Measurements from ENCODE around the gene USP11.

Gene USP11

GRCh38 chrX:47204970-47205369 is 27.8 kb upstream of the USP11 start:
- no peak for DNase-seq

DNA sequence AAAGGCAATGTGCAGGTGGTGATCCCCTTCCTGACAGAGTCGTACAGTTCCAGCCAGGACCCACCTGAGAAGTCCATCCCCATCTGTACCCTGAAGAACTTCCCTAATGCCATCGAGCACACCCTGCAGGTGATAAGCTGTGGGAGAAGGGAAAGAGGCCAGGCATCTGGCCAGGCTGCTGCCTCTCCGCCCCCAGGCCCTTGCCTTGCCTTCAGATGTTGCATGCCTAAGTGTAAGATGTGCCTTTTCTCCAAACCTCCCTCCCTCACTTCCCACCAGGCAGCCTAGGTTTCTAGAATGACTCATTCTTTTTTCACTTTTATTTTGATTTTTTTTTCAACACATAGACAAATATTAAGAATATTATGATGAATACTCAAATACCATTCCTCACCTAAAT is 26.5 kb upstream of the USP11 start:
- no peak for DNase-seq

DNA sequence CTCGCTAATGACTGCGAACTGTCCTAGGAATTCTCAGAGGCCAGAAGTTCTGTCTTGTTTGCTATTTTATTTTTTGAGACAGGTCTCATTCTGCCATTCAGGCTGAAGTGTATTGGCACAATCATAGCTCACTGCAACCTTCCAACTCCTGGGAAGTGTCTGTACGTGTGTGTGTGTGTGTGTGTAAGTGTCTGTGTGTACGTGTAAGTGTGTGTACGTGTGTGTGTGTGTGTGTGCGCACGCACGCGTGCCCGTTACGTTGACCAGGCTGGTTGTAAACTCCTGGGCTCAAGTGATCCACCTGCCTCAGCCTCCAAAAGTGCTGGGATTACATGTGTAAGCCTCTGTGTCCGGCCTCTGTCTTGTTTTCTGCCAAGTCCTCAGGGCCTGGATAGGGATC is 24.7 kb upstream of the USP11 start:
- no peak for DNase-seq

GRCh38 chrX:47209508-47210238 is 23.1 kb upstream of the USP11 start:
- DNase-seq: no peak

DNA sequence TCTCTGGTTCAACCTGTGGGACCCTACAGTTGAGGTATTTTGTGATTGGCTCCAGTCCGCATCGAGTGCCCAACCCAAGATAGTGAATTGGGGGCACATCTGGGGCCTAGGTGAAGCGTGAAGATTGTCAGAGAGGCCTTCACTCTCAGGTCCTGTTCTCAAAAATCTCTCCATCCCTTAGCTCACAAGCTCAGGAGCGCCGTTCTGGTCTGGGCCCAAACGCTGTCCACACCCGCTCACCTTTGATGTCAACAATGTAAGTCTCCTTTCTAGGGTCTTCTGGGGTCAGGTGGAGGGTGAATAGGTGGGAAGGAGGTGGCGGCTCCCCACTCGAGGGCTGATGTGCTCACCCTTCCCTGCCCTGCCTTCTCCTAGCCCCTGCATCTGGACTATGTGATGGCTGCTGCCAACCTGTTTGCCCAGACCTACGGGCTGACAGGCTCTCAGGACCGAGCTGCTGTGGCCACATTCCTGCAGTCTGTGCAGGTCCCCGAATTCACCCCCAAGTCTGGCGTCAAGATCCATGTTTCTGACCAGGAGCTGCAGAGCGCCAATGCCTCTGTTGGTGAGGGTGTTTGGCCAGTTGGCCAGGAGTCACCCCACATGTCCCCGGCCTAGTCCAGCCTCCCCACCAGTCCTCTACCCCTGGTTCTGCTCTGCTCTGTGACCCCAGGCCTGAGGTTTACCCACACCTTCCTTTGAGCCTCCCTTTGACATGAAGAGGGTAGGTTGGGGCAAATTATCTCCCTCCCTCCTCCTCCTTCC is 22.0 kb upstream of the USP11 start:
- DNase-seq: no peak

DNA sequence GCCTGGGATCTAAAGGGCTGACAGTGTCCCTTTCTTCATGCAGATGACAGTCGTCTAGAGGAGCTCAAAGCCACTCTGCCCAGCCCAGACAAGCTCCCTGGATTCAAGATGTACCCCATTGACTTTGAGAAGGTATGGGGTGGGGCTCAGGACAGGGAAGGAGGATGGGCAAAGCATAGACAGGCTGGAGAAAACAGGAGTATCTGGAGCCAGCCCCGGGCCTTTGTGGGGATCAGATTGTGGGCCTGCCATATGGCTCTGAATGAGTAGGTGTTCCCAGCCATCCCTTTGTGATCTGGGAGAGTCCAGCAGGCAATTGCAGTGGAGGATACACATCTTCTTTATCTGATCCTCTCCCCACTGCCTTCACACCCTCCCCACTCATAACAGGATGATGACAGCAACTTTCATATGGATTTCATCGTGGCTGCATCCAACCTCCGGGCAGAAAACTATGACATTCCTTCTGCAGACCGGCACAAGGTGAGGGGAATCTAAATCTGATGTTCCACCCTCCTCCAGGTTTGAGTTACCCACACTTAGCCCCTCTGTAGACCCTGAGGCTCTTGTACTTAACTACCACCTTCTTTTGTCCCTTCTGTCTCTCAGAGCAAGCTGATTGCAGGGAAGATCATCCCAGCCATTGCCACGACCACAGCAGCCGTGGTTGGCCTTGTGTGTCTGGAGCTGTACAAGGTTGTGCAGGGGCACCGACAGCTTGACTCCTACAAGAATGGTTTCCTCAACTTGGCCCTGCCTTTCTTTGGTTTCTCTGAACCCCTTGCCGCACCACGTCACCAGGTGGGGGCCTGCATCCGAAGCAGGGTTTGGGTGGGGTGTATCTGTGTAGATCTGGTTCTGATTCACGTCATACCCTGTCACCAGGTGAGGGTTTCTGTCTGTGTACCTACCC is 20.2 kb upstream of the USP11 start:
- DNase-seq: no peak

DNA sequence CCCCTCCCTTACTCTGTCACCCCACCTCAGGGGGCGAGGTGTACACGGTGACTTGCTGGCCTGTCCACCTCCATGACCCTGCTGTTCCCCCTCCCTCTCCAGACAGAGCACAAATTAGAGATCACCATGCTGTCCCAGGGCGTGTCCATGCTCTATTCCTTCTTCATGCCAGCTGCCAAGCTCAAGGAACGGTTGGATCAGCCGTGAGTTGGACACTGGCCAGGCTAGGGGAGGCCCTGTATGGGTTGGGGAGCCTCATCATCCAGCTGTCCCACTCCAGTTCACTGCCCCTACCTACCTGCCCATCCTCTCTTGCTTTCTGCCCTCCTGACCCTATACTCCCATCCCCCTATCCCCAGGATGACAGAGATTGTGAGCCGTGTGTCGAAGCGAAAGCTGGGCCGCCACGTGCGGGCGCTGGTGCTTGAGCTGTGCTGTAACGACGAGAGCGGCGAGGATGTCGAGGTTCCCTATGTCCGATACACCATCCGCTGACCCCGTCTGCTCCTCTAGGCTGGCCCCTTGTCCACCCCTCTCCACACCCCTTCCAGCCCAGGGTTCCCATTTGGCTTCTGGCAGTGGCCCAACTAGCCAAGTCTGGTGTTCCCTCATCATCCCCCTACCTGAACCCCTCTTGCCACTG is 18.3 kb upstream of the USP11 start:
- no peak for DNase-seq

DNA sequence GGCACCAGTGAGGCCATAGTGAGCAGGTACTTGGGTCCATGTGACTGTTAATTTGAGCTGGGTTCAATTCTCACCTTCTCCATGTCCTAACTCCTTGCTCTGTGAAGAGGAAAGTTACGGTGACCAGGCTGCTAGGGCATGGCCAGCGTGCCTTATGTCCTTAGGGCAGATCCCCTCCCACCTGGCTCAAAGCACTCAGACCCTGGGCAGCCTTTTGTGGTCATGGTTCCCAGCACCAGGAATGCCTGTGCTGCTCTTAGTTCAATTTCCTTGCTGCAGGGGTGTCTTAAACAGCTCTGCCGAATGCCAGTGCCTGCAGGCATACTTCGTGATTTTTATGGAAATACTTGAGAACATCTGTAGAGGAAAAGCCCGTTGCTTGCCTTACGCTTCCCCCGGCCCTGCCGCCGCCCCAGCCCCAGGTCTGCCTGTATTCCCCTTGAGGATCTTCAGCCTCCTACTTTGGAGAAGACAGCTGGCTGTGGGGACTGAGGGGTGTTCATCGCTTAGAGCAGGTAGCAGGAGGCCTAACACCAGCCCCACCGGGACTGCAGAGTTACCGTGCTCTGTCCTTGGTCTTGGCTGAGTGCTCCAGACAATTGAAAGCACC is 17.4 kb upstream of the USP11 start:
- DNase-seq: no peak

DNA sequence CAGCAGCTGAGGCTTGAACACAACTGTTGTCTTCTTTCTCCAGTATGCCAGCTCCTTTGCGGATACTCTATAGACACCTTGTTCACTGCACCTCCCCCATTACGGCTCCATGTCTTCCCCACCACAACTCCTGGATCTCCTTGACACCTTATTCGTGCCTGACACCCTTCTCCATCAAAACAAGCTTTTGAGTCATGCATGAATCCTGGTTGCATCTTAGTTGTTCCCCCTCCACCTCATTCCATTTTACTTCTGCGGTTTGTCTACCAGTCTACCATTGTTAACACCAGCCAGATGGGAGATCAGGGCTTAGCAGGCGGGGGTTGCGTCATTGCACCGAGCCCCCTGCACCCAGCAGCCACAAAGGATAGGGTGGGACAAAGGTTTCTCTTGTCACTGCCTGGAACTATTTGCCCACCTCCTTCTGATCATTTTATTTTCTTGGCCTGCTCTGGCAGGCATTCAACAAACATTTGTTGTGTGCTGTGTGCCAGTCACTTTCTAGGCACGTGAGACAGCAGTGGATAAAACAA is 16.4 kb upstream of the USP11 start:
- DNase-seq: no peak

DNA sequence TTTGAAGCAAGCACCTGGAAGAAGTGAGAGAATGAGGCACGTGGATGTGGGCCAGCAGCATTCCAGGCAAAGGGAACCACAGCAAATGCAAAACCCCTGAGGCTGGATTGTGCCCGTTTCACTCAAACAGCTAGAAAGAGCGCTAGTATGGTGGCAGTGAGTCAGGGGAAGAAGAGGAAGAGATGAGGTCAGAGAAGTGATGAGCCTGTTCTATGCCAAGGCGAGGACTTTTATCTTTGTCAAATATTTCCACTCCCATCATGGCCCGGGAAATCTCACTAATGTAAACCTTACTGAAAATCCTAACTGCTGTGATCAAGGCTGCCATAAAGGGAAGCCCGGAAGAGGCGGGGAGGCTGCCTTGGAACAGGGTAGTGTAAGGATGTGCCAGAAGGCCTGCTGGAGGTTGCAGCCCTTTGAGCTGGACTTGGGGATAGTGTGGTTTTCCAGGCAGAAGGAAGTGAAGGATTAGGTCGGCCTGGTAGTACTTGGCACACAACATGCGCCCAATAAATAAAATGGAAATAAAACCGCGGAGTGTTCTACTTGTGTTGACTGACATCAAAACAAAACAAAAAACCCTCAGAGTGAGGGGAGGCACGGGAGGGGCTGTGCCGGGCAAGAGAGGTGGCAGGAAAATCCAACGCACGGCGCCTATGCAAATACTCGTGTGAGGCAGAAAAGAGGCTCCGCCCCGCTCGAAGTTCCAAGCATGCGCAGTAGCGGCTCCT is 15.5 kb upstream of the USP11 start:
- peak in 1 of 2 donors; percentile 29 for DNase-seq

- peak; percentile 98 to 100 for DNase-seq
Observed at GRCh38 chrX:47217852-47218279, 14.9 kb upstream of the USP11 start.

DNA sequence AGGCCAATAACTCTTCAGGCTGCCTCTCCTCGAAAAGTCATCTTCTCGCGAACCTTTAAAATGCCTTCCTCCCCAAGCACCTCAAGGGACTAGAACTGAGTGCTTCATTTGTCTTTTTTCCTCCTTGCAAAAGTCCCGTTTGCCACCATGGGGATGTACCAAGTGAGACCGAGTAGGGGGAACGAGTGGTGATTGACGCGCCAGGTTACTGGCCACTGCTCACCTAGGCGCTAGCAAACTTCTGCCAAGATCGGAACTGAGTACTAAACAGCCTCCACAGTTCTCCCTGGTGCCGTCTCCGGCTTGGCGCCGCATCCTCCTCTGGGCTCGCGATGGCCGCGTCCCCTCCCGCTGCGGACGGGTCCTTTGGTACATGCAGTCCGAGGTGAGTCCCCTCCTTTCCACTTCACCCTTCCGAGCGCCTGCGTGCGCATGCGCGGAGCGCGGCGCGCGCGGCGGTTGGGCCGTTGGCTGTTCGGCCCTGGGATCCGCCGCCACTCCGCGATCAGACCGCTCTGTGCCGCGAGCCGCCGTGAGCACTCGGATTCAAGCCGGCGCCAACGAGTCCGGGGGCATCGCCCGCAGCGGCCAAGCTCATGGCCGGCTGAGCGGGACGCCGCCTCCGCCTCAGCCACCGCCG is 14.4 kb upstream of the USP11 start, which contains the start of gene CDK16:
TSS of gene CDK16 (plus strand) at position 402 of the 640 bp plus-strand sequence. CDS start 4,877 bp downstream, outside the sequence.
- peak; percentile 85 to 89 for DNase-seq

GRCh38 chrX:47218920-47219815 is 13.6 kb upstream of the USP11 start:
- peak; percentile 65 to 70 for DNase-seq

DNA sequence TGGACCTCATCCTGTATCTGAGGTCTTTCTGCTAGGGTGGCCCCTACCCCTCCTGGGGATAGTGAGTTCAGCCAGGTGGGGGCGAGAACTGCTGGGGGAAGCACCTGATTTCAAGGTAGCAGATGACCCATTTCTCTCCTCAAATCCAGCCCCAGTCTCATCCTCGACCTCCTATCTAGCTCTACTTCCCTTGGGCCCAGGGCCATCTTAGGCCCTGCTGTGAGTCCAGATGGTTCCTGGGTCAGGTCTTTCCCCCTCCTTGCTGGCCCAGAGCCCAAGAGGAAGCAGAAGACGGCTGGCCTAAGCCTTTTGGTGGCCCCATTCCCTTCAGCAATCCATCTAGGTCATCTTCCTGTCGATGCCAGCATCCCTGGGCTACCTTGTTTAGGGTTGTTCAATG is 11.1 kb upstream of the USP11 start:
- no peak for DNase-seq

DNA sequence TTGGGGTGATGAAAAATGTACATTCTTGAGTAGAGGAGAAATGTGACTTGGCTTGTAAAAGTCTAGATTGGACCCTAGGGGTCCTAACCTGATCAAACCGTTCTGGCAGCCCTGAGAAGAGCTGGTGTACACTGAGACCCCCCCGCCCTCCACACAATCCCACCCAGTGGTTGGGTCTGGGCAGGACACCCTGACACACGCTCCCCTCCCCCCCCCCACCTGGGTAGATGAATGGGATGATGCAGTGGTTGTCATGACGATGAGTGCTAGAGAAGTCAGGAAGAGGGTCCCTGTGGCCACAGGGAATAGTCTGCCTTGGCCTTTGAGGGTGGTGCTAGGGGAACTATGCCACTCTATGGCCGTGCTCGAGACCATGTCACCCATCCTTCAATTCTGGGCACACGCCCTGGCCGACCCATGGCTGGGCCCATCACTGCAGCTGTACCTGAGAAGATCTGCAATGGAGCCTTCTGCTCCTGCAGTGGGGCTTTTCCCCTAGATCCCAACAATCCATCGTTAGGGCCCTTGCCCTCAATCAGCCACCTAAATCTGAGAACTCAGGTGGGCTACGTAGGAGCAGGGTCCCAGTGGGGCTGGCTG is 10.0 kb upstream of the USP11 start:
- no peak for DNase-seq

GRCh38 chrX:47223476-47224250 is 9.1 kb upstream of the USP11 start:
- no peak for DNase-seq

DNA sequence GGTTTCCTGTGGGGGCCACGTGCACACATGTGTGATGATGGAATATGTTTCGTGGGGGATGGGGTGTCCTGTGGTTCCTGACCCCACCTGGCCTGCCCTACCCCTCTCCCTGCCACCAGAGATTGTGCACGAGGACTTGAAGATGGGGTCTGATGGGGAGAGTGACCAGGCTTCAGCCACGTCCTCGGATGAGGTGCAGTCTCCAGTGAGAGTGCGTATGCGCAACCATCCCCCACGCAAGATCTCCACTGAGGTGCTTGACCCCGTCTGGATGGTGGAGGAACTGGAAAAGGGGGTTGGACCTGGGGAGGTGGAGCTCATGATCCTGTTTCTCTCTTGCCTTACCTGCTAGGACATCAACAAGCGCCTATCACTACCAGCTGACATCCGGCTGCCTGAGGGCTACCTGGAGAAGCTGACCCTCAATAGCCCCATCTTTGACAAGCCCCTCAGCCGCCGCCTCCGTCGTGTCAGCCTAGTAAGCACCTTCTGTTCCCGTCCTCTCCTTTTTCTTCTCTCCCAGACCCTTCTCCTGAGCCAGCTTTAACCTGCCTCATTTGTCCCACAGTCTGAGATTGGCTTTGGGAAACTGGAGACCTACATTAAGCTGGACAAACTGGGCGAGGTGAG is 8.4 kb upstream of the USP11 start:
- DNase-seq: no peak

- no peak for DNase-seq
Observed at GRCh38 chrX:47224896-47225290, 7.9 kb upstream of the USP11 start.
